Endothelial cell (in vitro differentiated cells): Measurements from ENCODE around the gene FAM3B. TPM values are rescaled to one million over a fixed set of nuclear protein-coding genes. Genes with fewer than 3 reads are reported as not detected.

Experiments
- DNase-seq: peaks from one replicate; pipeline ENCODE4 v3.0.0; 2021; ENCODE audit warnings: low spot score
- H3K27ac Mint-ChIP-seq: one replicate; pipeline ENCODE4 v1.8.0; 2021; ENCODE audit warnings: mixed read lengths, inconsistent platforms; ENCODE audit not compliant: unreplicated experiment
- H3K27me3 Mint-ChIP-seq: one replicate; pipeline ENCODE4 v1.8.0; 2021; ENCODE audit warnings: mild to moderate bottlenecking, moderate library complexity, mixed read lengths, inconsistent platforms; ENCODE audit not compliant: unreplicated experiment
- H3K36me3 Mint-ChIP-seq: one replicate; pipeline ENCODE4 v1.8.0; 2021; ENCODE audit warnings: mild to moderate bottlenecking, low read depth, mixed read lengths, inconsistent platforms; ENCODE audit not compliant: unreplicated experiment
- H3K4me1 Mint-ChIP-seq: one replicate; pipeline ENCODE4 v1.8.0; 2021; ENCODE audit warnings: mild to moderate bottlenecking, mixed read lengths, inconsistent platforms; ENCODE audit not compliant: unreplicated experiment
- H3K4me3 Mint-ChIP-seq: one replicate; pipeline ENCODE4 v1.8.0; 2021; ENCODE audit warnings: mild to moderate bottlenecking, mixed read lengths, inconsistent platforms; ENCODE audit not compliant: unreplicated experiment
- H3K9me3 Mint-ChIP-seq: one replicate; pipeline ENCODE4 v1.8.0; 2021; ENCODE audit warnings: mixed read lengths, inconsistent platforms; ENCODE audit not compliant: unreplicated experiment
- total RNA-seq: library from RNA; stranded (reverse); fragmentation: NEBNext Ultra II Directional; extraction: Animal tissue kit (Norgen Biotek cat#: 25700); gene quantifications from one replicate; pipeline ENCODE4 v1.2.1, GENCODE V29; 2021; ENCODE audit not compliant: unreplicated experiment
- TF ChIP-seq, protein P1 (sequence below): fragments of 200-600 bp; sonication (generic); IDR thresholded peaks from one replicate; pipeline ENCODE4 v1.5.0; 2021; ENCODE audit warnings: antibody characterized with exemption; ENCODE audit not compliant: unreplicated experiment

Gene FAM3B
- total RNA-seq, 1 donor from 2014 or later, result 0.33 TPM

DNA sequence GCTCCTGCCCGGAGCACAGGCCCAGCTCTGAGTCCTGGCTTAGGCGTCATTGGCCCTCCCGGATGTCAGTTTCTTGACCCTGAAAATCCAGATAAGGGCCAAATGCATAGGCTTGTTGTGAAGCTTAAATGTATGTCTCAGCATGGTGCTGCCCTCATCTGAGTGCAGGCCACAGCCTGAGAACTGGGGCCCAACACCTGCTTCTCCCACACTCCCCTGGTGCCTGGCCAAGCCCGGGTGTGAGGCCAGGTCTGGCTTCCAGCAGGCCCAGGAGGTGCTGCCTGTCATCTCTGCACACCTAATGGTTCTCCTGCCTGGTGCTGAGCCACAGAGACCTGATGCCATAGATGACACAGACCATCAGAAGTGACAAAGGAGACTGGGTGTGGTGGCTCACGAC, 59.3 kb downstream of the FAM3B start:
- no peaks in the 10 kb centered on the region for H3K4me1 Mint-ChIP-seq
- H3K4me3 Mint-ChIP-seq, result no peak overlapping the region
- H3K27ac Mint-ChIP-seq, result no peak overlapping the region
- H3K9me3 Mint-ChIP-seq, result no peaks in the 10 kb centered on the region
- DNase-seq, result no peak
- TF ChIP-seq, protein P1, sequence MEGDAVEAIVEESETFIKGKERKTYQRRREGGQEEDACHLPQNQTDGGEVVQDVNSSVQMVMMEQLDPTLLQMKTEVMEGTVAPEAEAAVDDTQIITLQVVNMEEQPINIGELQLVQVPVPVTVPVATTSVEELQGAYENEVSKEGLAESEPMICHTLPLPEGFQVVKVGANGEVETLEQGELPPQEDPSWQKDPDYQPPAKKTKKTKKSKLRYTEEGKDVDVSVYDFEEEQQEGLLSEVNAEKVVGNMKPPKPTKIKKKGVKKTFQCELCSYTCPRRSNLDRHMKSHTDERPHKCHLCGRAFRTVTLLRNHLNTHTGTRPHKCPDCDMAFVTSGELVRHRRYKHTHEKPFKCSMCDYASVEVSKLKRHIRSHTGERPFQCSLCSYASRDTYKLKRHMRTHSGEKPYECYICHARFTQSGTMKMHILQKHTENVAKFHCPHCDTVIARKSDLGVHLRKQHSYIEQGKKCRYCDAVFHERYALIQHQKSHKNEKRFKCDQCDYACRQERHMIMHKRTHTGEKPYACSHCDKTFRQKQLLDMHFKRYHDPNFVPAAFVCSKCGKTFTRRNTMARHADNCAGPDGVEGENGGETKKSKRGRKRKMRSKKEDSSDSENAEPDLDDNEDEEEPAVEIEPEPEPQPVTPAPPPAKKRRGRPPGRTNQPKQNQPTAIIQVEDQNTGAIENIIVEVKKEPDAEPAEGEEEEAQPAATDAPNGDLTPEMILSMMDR, result no peak
- H3K36me3 Mint-ChIP-seq, result no peaks in the 10 kb centered on the region
- H3K27me3 Mint-ChIP-seq, result peaks cover 15% of the 10 kb centered on the region

DNA sequence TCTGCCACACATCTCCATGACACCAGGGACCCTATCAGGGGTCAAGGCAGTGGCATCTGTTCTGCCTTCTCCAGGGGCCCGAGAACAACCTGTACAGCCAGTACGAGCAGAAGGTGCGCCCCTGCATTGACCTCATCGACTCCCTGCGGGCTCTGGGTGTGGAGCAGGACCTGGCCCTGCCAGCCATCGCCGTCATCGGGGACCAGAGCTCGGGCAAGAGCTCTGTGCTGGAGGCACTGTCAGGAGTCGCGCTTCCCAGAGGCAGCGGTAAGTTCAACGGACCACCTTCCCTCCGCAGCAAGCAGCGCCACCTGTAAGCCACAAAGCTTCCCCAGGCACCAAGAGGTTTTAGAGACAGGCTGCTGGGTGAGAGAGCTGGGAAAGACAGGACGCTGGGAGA, 61.1 kb downstream of the FAM3B start:
- Mint-ChIP-seq H3K4me3 (no peak overlapping the region), H3K36me3 (no peaks in the 10 kb centered on the region), H3K4me1 (no peaks in the 10 kb centered on the region), H3K27ac (no peak overlapping the region), H3K9me3 (no peaks in the 10 kb centered on the region), H3K27me3 (peaks cover 15% of the 10 kb centered on the region)
- no peak for DNase-seq
- TF ChIP-seq, protein P1, result no peak

DNA sequence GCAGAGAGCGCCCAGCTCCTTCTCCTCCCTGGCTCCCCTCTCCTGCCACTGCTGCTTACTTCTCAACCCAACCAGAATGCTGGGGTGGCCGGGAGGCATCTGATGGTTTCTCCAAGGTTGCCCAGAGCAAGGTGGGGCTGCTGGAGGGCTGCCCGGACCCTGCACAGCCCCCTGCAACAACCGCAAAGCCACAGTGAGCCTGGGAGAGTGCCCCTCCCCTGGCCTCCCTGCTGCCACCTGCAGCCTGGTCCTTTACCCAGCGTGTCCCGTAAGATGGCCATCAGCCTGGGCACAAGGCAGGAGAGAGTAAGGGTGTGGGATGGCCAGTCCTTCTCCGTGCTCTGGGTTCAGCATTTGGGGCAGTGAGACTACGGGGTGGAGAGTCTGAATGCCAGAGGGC, 62.2 kb downstream of the FAM3B start:
- Mint-ChIP-seq H3K9me3 (no peaks in the 10 kb centered on the region), H3K4me3 (no peak overlapping the region), H3K27ac (no peak overlapping the region), H3K27me3 (peaks cover 15% of the 10 kb centered on the region), H3K4me1 (no peaks in the 10 kb centered on the region), H3K36me3 (peaks cover 1% of the 10 kb centered on the region)
- no peak for DNase-seq
- TF ChIP-seq, protein P1, result no peak

DNA sequence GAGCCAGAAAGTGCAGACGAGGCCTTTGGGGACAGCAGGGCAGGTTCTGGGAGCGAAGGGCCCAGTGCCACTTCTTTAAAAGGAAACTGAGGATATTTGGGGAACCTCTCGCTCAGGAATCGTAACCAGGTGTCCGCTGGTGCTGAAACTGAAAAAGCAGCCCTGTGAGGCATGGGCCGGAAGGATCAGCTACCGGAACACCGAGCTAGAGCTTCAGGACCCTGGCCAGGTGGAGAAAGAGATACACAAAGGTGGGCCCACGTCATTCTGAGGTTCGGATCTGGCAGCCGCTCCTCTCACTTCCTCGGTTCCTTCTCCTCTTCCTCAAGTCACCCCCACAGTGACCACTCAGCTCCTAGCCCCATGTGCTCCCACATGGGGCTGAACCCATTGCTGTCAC, 63.3 kb downstream of the FAM3B start:
- peaks cover 4% of the 10 kb centered on the region for H3K36me3 Mint-ChIP-seq
- TF ChIP-seq, protein P1, result no peak
- DNase-seq, result no peak
- no peak overlapping the region for H3K27ac Mint-ChIP-seq
- H3K4me3 Mint-ChIP-seq, result no peak overlapping the region
- H3K4me1 Mint-ChIP-seq, result no peaks in the 10 kb centered on the region
- no peaks in the 10 kb centered on the region for H3K9me3 Mint-ChIP-seq
- H3K27me3 Mint-ChIP-seq, result peaks cover 13% of the 10 kb centered on the region

DNA sequence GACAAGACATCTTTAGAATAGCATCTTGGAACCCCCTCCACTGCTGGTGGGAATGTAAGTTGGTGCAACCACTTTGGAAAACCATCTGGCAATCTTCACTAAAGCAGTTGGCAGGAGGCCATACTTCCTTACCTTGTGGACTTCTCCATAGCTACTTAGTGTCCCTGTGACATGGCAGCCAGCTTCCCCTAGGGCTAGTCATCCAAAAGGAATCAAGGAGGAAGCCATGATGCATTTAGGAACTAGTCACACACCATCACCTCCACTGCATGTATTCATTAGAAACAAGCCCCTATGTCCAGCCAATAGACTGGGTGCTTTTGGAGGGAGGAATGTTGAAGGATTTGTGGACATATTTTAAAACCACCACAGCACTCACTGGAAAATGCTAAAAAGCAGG, 65.1 kb downstream of the FAM3B start:
- TF ChIP-seq, protein P1, result no peak
- Mint-ChIP-seq H3K4me3 (no peak overlapping the region), H3K9me3 (no peaks in the 10 kb centered on the region), H3K27ac (no peak overlapping the region), H3K27me3 (peaks cover 12% of the 10 kb centered on the region), H3K36me3 (peaks cover 9% of the 10 kb centered on the region), H3K4me1 (no peaks in the 10 kb centered on the region)
- DNase-seq, result no peak
